Ovary (tissue), 9 donors: ENCODE results near the gene RGL1. TPM values are rescaled to one million over a fixed set of nuclear protein-coding genes. Genes with fewer than 3 reads are reported as not detected.

Experiments used
- DNase-seq, 5 donors: peaks; one replicate each; pipeline ENCODE4 v3.0.0-alpha.2; 2019 to 2020
- H3K27ac ChIP-seq, 2 donors: fragments of 200-600 bp; one replicate each; pipeline versions ENCODE4 v1.5.1 to v1.8.0; 2019 to 2022
- H3K27me3 ChIP-seq: fragments of 200-600 bp; one replicate; pipeline ENCODE4 v1.8.0; 2022
- H3K36me3 ChIP-seq: fragments of 200-600 bp; sonication (generic); one replicate; pipeline ENCODE4 v1.5.1; 2019
- H3K4me1 ChIP-seq: one replicate; pipeline ENCODE4 v1.8.1; 2013; ENCODE audit warnings: mild to moderate bottlenecking, moderate library complexity; ENCODE audit not compliant: insufficient read depth
- H3K4me3 ChIP-seq: fragments of 200-600 bp; sonication (generic); one replicate; pipeline ENCODE4 v1.5.1; 2017
- H3K9me3 ChIP-seq, 2 donors: fragments of 200-600 bp in 1 of 2; sonication (generic) in 1 of 2; one replicate each; pipeline versions ENCODE4 v1.5.1 to v1.8.1; 2013 to 2019; ENCODE audit warnings: mild to moderate bottlenecking in 1 of 2, moderate library complexity in 1 of 2
- CTCF ChIP-seq, 3 donors: fragments of 450-650 bp in 2 of 3; fragments of 200-600 bp in 1 of 3; IDR thresholded peaks; one replicate each; pipeline versions ENCODE4 v1.5.1 to v1.8.0; 2016 to 2022; ENCODE audit warnings: antibody characterized with exemption in 3 of 3, mild to moderate bottlenecking in 1 of 3
- EP300 ChIP-seq: sonication (generic); formaldehyde crosslinking; IDR thresholded peaks from one replicate; pipeline ENCODE4 v1.6.1; 2017; ENCODE audit warnings: antibody characterized with exemption
- POLR2A ChIP-seq: fragments of 450-650 bp; IDR thresholded peaks from one replicate; pipeline ENCODE4 v1.6.1; 2017; ENCODE audit warnings: antibody characterized with exemption, mild to moderate bottlenecking, moderate library complexity
- WGBS, 3 donors: extraction: QIAGEN DNeasy Blood & Tissue Kit in 1 of 3; methylation state at CpG; one replicate each; pipeline versions ENCODE4 v1.1.5 to v1.1.7; 2013 to 2017; 5-methylcytosine and 5-hydroxymethylcytosine counted together
- intact Hi-C, 4 donors: fragments of 100-400 bp; cut with DNase I; formaldehyde crosslinking; loops; one replicate each; pipeline versions ENCODE4 v1.11.0 to v1.15.1; 2022 to 2023
- polyA plus RNA-seq, 2 donors: library from polyadenylated mRNA; stranded (reverse); fragments of 200-250 nt in 1 of 2; fragments of 350-450 nt in 1 of 2; fragmentation: Illumina TruSeq in 1 of 2; extraction: RNeasy Lipid Tissue Mini Kit (QIAGEN cat#74804) in 1 of 2; gene quantifications; one replicate each; pipeline ENCODE4 v1.2.3, GENCODE V29; 2013 to 2014
- total RNA-seq, 7 donors: library from RNA; depleted of rRNA in 2 of 7; stranded (reverse); fragments of >200 nt in 2 of 7; fragmentation: NEBNext Ultra II Directional in 3 of 7; extraction: Animal tissue kit (Norgen Biotek cat#: 25700) in 3 of 7; gene quantifications; one replicate each; pipeline versions ENCODE4 v1.1.0 to v1.2.4, GENCODE V29; 2016 to 2023
- donor health status: DM: no; HTN: no; CAD: no; lungs with moderate emphysema.
- donor health status: DM: no; HTN: no; CAD: no.
- donor health status: Bipolar disorder and iron deficiency.
- donor health status: DM: yes; HTN: yes; CAD: no.
- donor health status: DM: no; HTN: no; CAD: no.
- donor health status: DM: yes; HTN: yes; CAD: no.

The RGL1 gene
- total and polyA plus RNA-seq, 9 donors, result 14.3 to 61.6 (median 25.7) TPM

GRCh38 chr1:183883623-183884022, 78.7 kb downstream of the RGL1 start:
- WGBS, 3 donors, result 90 to 92% (median 90%) methylated on average over 5 of the region's 5 CpGs
- no peak for DNase-seq
- peaks cover 12% of the 10 kb centered on the region for H3K4me1 ChIP-seq
- H3K9me3 ChIP-seq, result no peaks in the 10 kb centered on the region
- intact Hi-C loops, result loop anchor here in 1 of 4 donors (10.0 kb wide), 1 partner anchor 79 kb away; the partner anchor contains the start of gene RGL1
- H3K27ac ChIP-seq, result no peak overlapping the region
- H3K4me3 ChIP-seq, result no peak overlapping the region
- no peak for TF ChIP-seq EP300
- TF ChIP-seq CTCF (IDR thresholded peaks at IDR 0.05), result no peak
- TF ChIP-seq POLR2A, result no peak
- H3K27me3 ChIP-seq, result no peaks in the 10 kb centered on the region
- no peaks in the 10 kb centered on the region for H3K36me3 ChIP-seq

- WGBS, 3 donors, result 94 to 96% (median 95%) methylated on average over 4 of the region's 4 CpGs
- intact Hi-C loops, result loop anchor here in 1 of 4 donors (10.0 kb wide), 1 partner anchor 80 kb away; the partner anchor contains the start of gene RGL1
- H3K27ac ChIP-seq, result no peak overlapping the region
These were observed 79.6 kb downstream of the RGL1 start for GRCh38 chr1:183884526-183884925.

GRCh38 chr1:183885142-183885735, 80.3 kb downstream of the RGL1 start:
- no peak overlapping the region for H3K27ac ChIP-seq
- intact Hi-C loops, result loop anchor here in 1 of 4 donors (10.0 kb wide), 1 partner anchor 80 kb away; the partner anchor contains the start of gene RGL1

More at GRCh38 chr1:183884526-183884925, 79.6 kb downstream of the RGL1 start:
- H3K9me3 ChIP-seq, result no peaks in the 10 kb centered on the region
- no peaks in the 10 kb centered on the region for H3K27me3 ChIP-seq
- peaks cover 11% of the 10 kb centered on the region for H3K4me1 ChIP-seq
- H3K4me3 ChIP-seq, result no peak overlapping the region
- TF ChIP-seq CTCF (IDR thresholded peaks at IDR 0.05), result no peak
- TF ChIP-seq POLR2A, result no peak
- TF ChIP-seq EP300, result no peak
- no peaks in the 10 kb centered on the region for H3K36me3 ChIP-seq
- no peak for DNase-seq

GRCh38 chr1:183886083-183886828, 81.3 kb downstream of the RGL1 start:
- 76 to 77% (median 76%) methylated on average over 3 of the region's 3 CpGs for WGBS, 3 donors
- intact Hi-C loops, result loop anchor here in 1 of 4 donors (10.0 kb wide), 1 partner anchor 81 kb away; the partner anchor contains the start of gene RGL1
- no peak overlapping the region for H3K27ac ChIP-seq
- no peaks in the 10 kb centered on the region for H3K27me3 ChIP-seq
- no peaks in the 10 kb centered on the region for H3K9me3 ChIP-seq
- H3K4me3 ChIP-seq, result no peak overlapping the region
- no peaks in the 10 kb centered on the region for H3K36me3 ChIP-seq
- TF ChIP-seq CTCF (IDR thresholded peaks at IDR 0.05) (no peak), POLR2A (no peak), EP300 (no peak)
- DNase-seq, result no peak
- peaks cover 9% of the 10 kb centered on the region for H3K4me1 ChIP-seq

More at GRCh38 chr1:183885142-183885735, 80.3 kb downstream of the RGL1 start:
- Histone ChIP-seq H3K4me1 (peaks cover 9% of the 10 kb centered on the region), H3K4me3 (no peak overlapping the region), H3K9me3 (no peaks in the 10 kb centered on the region), H3K36me3 (no peaks in the 10 kb centered on the region), H3K27me3 (no peaks in the 10 kb centered on the region)
- TF ChIP-seq POLR2A (no peak), CTCF (IDR thresholded peaks at IDR 0.05) (no peak), EP300 (no peak)
- 70 to 82% (median 70%) methylated on average over 1 of the region's 1 CpG for WGBS, 3 donors
- DNase-seq, result no peak
